OCI-LY3 (cell line): Measurements from ENCODE around the gene OR7D2.

Experiments used
- H2AFZ ChIP-seq: fragments of 200-600, 300-600 bp; shearing (Covaris generic); 2 replicates; pipeline ENCODE4 v1.6.0; 2014; ENCODE audit warnings: antibody characterized with exemption, low read depth, low read length
- H3K27ac ChIP-seq: fragments of 200-600, 300-600 bp; sonication (generic); 2 replicates; pipeline ENCODE4 v1.5.1; 2014; ENCODE audit warnings: mild to moderate bottlenecking, low read length, moderate library complexity, mixed read lengths
- H3K27me3 ChIP-seq: fragments of 200-600, 300-600 bp; sonication (generic); 2 replicates; pipeline ENCODE4 v1.6.1; 2014; ENCODE audit warnings: low read depth, low read length, mixed read lengths
- H3K36me3 ChIP-seq: fragments of 200-600, 300-600 bp; sonication (generic); replicated peaks from 2 replicates; pipeline ENCODE3; 2014; ENCODE audit warnings: low read depth, low read length, mixed read lengths
- H3K4me1 ChIP-seq: fragments of 300-600, 200-600 bp; sonication (generic); 2 replicates; pipeline ENCODE4 v1.6.1; 2014; ENCODE audit warnings: low read length, mixed read lengths
- H3K4me2 ChIP-seq: fragments of 200-600, 300-600 bp; sonication (generic); 2 replicates; pipeline ENCODE4 v1.6.1; 2014; ENCODE audit warnings: low read length, mixed read lengths
- H3K4me3 ChIP-seq: fragments of 300-600, 200-600 bp; sonication (generic); 2 replicates; pipeline ENCODE4 v1.5.1; 2014; ENCODE audit warnings: antibody characterized with exemption, mild to moderate bottlenecking, low read length, moderate library complexity
- H3K79me2 ChIP-seq: fragments of 300-600, 200-600 bp; shearing (Covaris generic); 2 replicates; pipeline ENCODE4 v1.6.1; 2014; ENCODE audit warnings: mild to moderate bottlenecking, low read length, mixed read lengths
- H3K9ac ChIP-seq: fragments of 300-600, 200-600 bp; shearing (Covaris generic); 2 replicates; pipeline ENCODE4 v1.6.0; 2014; ENCODE audit warnings: mild to moderate bottlenecking, low read length, moderate library complexity
- H3K9me3 ChIP-seq: fragments of 200-600, 300-600 bp; shearing (Covaris generic); 2 replicates; pipeline ENCODE4 v1.6.1; 2014; ENCODE audit warnings: low read length, mixed read lengths; ENCODE audit not compliant: insufficient read depth
- H4K20me1 ChIP-seq: fragments of 200-600, 300-600 bp; sonication (generic); 2 replicates; pipeline ENCODE4 v1.6.1; 2016; ENCODE audit warnings: low read length, mixed read lengths; ENCODE audit not compliant: insufficient read depth
- EZH2phosphoT487 ChIP-seq: fragments of 200-600 bp; shearing (Covaris generic); IDR thresholded peaks from 2 replicates; pipeline ENCODE4 v1.6.1; 2018; ENCODE audit warnings: antibody characterized with exemption, mixed run types, low read depth
- TF ChIP-seq, protein P1 (sequence below): fragments of 200-600, 300-600 bp; sonication (generic); IDR thresholded peaks from 2 replicates; pipeline ENCODE4 v1.5.1; 2014; ENCODE audit warnings: antibody characterized with exemption, low read length, low read depth

OR7D2 gene

DNA sequence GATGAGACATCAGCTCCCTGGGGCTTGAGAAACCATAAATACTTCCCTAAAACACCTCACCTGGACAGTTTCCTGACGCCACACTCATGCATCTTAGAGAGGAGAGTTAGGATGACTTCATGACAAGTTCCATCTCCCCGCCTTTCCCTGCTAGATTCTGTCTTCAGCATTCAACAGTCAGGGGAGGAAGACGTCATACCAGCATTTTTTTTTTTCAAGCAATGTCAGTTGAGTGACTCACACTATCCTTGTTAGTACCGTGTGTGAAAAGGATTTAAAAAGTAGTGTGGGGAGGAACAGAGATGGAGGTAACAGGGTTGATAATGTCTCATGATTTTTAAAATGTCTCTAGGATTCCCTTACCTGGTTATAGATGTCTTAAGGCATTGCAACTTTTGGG is at the start of gene OR7D2:
OR7D2 (plus strand) TSS at position 79 of the 400 bp plus-strand sequence. CDS start 6,803 bp downstream, outside the sequence.
- Histone ChIP-seq H4K20me1 (no peaks in the 10 kb centered on the region), H3K27ac (no peak within 1 kb of the TSS), H3K4me3 (no peak within 1 kb of the TSS), H3K36me3 (no peaks in the 10 kb centered on the region), H3K9ac (no peak within 1 kb of the TSS), H3K79me2 (no peaks in the 10 kb centered on the region), H3K4me1 (no peaks in the 10 kb centered on the region), H3K9me3 (no peaks in the 10 kb centered on the region), H3K4me2 (no peak within 1 kb of the TSS), H3K27me3 (no peaks in the 10 kb centered on the region), H2AFZ (no peak within 1 kb of the TSS)
- no peak for TF ChIP-seq EZH2phosphoT487
- TF ChIP-seq, protein P1, sequence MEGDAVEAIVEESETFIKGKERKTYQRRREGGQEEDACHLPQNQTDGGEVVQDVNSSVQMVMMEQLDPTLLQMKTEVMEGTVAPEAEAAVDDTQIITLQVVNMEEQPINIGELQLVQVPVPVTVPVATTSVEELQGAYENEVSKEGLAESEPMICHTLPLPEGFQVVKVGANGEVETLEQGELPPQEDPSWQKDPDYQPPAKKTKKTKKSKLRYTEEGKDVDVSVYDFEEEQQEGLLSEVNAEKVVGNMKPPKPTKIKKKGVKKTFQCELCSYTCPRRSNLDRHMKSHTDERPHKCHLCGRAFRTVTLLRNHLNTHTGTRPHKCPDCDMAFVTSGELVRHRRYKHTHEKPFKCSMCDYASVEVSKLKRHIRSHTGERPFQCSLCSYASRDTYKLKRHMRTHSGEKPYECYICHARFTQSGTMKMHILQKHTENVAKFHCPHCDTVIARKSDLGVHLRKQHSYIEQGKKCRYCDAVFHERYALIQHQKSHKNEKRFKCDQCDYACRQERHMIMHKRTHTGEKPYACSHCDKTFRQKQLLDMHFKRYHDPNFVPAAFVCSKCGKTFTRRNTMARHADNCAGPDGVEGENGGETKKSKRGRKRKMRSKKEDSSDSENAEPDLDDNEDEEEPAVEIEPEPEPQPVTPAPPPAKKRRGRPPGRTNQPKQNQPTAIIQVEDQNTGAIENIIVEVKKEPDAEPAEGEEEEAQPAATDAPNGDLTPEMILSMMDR: no peak

DNA sequence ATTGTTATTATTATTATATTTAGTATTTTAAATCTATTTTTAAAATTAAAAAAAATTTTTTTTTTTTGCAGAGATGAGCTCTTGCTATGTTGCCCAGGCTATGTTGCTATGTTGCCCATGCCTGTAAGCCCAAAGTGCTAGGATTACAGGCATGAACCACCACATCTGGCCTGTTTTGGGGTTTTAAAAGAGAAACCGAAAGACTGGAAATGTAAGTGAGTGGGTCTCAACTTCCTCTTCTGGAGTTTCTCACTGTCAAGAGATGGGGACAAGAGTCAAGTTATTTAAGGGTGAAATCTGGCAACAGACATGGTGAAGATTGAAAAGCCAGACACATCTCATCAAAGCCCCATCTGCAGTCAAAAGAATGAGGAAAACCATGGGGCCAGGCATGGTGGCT is 47.8 kb upstream of the OR7D2 start:
- no peaks in the 10 kb centered on the region for H3K9me3 ChIP-seq
- no peaks in the 10 kb centered on the region for H3K27me3 ChIP-seq
- H3K4me3 ChIP-seq: no peak overlapping the region
- H3K36me3 ChIP-seq: no peaks in the 10 kb centered on the region
- H3K9ac ChIP-seq: no peak overlapping the region
- TF ChIP-seq, protein P1: no peak
- no peak for TF ChIP-seq EZH2phosphoT487
- H4K20me1 ChIP-seq: no peaks in the 10 kb centered on the region
- H3K27ac ChIP-seq: no peak overlapping the region
- no peak overlapping the region for H2AFZ ChIP-seq
- peaks cover 10% of the 10 kb centered on the region for H3K4me1 ChIP-seq
- H3K79me2 ChIP-seq: no peaks in the 10 kb centered on the region
- peak overlapping the region; percentile 29; the same call in 1 of the 2 replicates for H3K4me2 ChIP-seq

DNA sequence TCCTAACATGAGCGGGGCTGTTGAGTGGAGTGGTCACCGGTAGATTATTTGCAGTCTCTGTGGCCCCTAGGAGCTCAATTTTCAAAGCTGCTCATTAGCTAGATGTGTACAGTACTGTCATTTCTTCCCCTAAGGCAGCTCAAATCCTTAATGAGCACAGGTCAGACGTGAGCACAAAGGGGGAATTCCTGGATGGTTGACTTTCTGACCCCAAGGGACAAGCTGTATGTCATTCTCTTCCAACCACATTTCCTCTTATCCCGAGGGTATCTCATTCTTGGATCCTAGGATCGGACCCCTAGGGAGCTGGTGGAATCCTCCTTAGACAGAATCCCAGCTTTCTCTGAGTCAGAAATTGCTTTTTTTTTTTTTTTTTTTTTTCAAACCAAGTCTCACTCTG is 46.4 kb upstream of the OR7D2 start:
- H3K9ac ChIP-seq: no peak overlapping the region
- H2AFZ ChIP-seq: no peak overlapping the region
- no peak overlapping the region for H3K27ac ChIP-seq
- no peaks in the 10 kb centered on the region for H3K27me3 ChIP-seq
- H3K4me2 ChIP-seq: no peak overlapping the region
- no peaks in the 10 kb centered on the region for H4K20me1 ChIP-seq
- H3K4me3 ChIP-seq: no peak overlapping the region
- no peaks in the 10 kb centered on the region for H3K36me3 ChIP-seq
- H3K4me1 ChIP-seq: peaks cover 10% of the 10 kb centered on the region
- TF ChIP-seq, protein P1: no peak
- no peak for TF ChIP-seq EZH2phosphoT487
- no peaks in the 10 kb centered on the region for H3K9me3 ChIP-seq
- H3K79me2 ChIP-seq: no peaks in the 10 kb centered on the region

DNA sequence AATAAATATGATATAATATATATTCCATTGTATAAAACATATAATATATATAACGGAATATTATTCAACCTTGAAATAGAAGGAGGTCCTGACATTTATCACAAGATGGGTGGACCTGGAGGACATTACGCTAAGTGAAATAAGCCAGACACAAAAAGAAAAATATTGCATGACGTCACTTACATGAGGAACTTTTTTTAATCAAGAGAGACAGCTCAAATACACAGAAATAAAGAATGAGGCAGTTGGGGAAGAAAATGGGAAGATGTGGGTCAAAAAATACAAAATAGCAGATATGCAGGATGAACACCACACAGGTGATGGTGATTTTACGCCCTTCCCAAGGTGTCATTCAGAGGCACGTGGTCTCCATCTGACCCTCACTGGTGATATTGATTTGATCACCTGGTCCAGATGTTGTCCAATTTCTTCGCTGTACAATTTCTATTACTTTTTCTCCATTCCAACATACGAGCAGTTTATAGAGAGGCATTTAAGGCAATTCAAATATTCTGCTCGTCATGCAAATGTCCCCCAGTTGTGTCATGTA is 39.1 kb upstream of the OR7D2 start:
- H3K27me3 ChIP-seq: no peaks in the 10 kb centered on the region
- peaks cover 34% of the 10 kb centered on the region for H3K36me3 ChIP-seq
- no peak for TF ChIP-seq EZH2phosphoT487
- TF ChIP-seq, protein P1: no peak

More for the DNA sequence above, 39.1 kb upstream of the OR7D2 start:
- Histone ChIP-seq H3K9me3 (peaks cover 17% of the 10 kb centered on the region; the same call in 1 of the 2 replicates), H3K9ac (peak overlapping the region; percentile 96), H3K27ac (peak overlapping the region; percentile 51), H2AFZ (peak overlapping the region; percentile 100), H3K4me2 (peak overlapping the region; percentile 86), H4K20me1 (peaks cover 7% of the 10 kb centered on the region), H3K4me3 (peak overlapping the region; percentile 94), H3K4me1 (peaks cover 5% of the 10 kb centered on the region), H3K79me2 (peaks cover 45% of the 10 kb centered on the region)
